GM21576 (cell line): Measurements from ENCODE around the gene TNNT1.
"Not testable (repeated sequence)": the region's sequence is repeated elsewhere in the genome, so short reads cannot be mapped to it uniquely, and the experiment has no call there.

ENCODE experiments used
- ATAC-seq: cut with Tn5 transposase; IDR thresholded peaks from one replicate; pipeline ENCODE4 v1.9.1; 2021; ENCODE audit warnings: mild to moderate bottlenecking, moderate library complexity; ENCODE audit not compliant: unreplicated experiment

TNNT1 gene

DNA sequence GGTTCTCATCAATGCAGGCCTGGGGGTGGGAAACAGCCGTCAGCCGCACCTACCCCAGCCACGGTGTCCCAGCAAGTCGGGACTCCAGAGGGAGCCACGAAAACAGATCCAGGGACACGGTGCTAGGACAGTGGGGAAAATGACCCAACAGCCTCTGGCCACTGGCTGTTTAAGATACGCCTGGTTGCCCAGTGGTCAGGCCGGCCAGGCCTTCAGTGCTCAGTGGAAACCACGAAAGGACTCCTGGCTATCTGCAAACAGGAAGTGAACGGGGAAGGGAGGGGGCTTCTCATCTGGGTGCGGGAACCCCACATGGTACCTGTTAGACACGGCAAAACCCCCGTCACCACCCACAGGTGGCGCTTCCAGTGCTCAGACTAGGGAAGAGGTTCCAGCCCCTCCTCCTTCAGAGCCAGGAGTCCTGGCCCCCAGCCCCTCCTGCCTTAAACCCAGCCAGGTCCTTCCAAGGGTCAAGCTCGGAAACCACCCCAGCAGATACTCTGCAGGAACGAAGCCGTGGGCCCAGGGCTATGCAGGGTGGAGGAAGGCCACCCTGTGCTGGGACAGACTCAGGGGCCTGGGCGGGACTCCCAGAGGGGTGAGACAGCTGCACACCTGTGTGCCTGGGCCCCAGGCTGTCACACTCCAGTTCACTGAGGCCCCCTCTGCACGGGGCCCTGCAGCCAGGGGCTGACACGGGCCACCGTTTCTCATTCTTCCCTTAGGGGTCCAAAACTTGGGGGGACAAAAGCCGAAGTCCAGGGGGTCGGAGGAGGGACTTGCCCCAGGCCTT, 36.0 kb downstream of the TNNT1 start:
- ATAC-seq: no peak

DNA sequence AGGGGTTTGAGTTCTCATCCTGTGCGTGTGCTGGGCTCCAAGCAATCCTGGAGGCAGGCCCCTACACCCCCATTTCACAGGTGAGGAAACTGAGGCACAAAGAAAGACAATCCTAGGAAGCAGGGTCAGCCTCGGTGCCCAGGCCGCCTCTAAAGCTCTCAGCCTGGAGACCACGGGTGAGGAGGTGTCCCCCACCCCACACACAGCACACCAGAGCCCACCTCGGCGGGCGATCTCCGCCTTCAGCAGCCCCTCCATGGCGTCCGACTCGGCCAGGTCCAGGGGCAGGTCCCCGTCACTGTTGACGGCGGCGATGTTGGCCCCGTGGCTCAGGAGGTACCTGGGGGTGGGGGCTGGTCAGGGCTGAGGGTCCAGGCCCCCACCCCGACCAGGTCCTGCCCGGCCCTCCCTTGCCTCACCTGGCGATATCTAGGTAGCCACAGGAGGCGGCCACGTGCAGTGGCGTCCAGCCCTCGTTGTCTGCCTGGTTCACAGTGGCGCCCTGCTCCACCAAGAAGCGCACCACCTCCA, 36.7 kb downstream of the TNNT1 start:
- ATAC-seq: no peak

DNA sequence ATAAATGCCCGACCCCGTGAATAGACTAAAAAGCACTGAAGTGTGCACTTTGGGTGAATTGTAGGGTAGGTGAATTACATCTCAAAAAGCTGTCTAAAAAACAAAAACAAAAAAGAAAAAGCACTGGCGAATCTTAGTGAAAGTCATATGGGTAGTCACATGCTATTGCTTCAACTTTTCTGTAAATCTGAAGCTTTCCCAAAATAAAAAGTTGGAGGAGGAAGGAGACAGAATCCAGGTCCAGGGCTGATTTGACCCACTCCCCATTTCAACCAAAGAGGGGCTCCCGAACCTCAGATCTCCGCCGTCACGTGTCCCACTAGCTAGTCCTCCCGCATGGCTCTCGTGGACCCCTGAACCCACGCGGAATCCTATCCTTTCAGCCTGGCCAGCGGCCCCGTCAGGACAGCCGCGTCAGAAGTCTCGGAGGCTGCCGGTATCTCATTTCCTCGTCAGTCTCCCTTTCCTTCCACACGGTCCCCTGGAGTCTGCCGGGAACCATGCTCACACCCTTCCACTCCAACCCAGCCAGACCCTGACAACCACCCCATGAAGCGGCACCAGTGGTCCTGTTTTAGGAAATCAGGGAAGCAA, 37.7 kb downstream of the TNNT1 start:
- ATAC-seq: no peak

DNA sequence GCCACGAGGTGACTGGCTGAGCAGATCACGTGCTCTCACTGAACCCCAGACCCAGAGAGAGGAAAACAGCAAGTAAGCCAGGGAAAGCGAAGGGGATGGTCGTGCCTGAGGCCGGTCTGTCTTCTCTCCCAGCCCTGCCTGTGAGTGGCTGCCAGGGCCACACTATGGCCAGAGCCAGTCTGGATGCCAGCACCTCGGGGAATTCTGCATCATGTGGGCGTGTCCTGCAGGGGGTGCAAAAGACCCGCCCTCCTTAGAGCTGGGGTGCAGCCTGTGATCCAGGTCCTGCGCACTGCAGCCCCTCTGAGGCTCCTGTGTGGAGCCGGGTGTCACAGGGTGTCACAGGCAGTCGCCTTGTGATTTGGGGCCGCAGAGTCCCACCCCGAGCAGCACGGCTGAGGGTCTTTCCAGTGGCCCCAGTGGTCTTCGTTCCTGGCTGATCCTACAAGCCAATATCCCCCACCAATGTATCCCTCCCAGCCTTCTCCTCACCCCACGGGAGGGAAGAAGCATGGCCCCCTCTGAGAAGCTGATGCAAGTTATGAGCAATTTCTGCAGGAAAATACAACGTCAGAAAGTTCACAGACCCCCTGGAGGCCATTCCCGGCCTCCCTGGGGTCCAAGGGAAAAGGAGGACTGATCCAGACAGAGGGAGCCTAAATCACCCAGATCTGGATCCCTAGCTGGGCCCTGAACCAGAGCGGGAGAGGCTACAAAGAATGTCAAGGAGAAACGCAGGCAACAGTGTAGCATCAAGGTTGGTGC, 39.3 kb downstream of the TNNT1 start:
- ATAC-seq: no peak

DNA sequence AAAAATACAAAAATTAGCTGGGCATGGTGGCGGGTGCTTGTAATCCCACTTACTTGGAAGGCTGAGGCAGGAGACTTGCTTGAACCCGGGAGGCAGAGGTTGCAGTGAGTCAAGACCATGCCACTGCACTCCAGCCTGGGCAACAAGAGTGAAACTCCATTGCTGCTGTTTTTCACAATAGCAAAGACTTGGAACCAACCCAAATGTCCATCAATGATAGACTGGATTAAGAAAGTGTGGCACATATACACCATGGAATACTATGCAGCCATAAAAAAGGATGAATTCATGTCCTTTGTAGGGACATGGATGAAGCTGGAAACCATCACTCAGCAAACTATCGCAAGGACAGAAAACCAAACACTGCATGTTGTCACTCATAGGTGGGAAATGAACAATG, 41.8 kb downstream of the TNNT1 start:
- not testable (repeated sequence) for ATAC-seq

DNA sequence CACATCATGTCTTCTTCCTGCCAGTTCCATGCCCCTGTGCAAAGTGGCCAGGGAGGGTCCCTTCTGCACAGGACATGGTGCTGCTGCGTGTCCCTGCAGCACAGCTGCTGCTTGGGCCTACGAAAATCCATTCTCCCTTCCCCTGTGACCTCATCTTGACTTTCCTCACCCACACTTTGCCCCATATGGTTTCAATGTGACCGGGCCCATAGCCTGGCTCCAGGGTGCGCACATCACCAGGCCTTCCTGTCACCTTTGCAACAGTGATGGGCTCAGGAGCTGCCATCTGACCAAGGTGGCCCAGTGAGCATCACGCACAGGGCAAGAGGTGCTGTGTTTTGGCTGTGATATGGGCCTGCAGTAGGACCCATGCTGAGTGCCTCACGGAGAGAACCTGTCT, 42.4 kb downstream of the TNNT1 start:
- no peak for ATAC-seq

DNA sequence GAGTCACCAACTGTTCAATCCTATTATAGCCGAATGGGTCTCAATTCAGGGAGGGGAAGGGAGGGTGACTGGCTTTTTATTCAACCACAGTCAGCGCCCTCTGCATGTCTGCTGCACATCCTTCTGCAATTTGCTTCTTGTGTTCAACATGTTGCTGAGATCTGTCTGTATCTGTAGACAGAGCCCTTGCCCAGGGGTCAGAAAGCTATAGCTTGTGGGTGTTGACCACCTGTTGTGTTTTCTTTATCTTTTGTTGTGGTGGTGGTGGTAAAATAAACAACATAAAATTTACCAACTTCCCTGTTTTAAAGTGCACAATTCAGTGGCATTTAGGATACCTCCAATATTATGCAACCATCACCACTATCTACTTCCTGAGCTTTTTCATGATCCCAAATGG, 43.8 kb downstream of the TNNT1 start:
- no peak for ATAC-seq

DNA sequence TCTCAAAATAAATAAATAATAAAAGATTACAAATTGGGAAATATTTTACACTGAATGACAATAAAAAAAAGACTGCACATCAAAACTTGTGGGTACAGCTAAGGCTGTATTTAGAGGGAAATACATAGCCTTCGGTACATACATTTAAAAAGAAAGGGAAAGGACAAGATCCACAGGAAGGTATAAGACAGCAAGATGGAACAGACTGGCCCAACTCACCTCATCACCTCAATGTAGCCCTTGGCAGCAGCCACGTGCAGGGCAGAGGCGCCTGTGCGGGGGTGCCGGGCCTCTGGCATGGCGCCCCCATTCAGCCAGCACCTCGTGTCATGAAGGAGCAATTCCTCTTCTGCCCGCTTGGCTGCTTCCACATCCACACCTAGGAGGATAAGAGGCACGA, 45.8 kb downstream of the TNNT1 start:
- ATAC-seq: no peak

DNA sequence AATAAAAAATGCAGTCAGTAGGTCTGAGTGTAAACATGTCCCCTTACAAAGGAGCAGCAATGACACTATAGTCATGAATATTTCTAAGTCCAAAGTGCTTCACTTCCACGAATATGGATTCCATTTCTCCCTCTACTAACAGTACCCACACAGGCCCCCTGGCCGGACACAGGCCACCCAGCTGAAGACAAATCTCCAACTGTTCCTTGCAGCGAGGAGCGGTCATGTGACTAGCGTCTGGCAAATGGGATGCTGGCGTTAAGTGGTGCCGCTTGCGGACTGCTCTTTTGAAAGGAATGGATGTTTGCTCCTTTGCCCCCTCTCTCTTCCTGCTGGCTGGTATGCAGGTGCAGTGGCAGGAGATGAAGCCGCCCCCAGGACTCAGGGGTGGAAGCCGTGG, 47.7 kb downstream of the TNNT1 start:
- ATAC-seq: no peak

DNA sequence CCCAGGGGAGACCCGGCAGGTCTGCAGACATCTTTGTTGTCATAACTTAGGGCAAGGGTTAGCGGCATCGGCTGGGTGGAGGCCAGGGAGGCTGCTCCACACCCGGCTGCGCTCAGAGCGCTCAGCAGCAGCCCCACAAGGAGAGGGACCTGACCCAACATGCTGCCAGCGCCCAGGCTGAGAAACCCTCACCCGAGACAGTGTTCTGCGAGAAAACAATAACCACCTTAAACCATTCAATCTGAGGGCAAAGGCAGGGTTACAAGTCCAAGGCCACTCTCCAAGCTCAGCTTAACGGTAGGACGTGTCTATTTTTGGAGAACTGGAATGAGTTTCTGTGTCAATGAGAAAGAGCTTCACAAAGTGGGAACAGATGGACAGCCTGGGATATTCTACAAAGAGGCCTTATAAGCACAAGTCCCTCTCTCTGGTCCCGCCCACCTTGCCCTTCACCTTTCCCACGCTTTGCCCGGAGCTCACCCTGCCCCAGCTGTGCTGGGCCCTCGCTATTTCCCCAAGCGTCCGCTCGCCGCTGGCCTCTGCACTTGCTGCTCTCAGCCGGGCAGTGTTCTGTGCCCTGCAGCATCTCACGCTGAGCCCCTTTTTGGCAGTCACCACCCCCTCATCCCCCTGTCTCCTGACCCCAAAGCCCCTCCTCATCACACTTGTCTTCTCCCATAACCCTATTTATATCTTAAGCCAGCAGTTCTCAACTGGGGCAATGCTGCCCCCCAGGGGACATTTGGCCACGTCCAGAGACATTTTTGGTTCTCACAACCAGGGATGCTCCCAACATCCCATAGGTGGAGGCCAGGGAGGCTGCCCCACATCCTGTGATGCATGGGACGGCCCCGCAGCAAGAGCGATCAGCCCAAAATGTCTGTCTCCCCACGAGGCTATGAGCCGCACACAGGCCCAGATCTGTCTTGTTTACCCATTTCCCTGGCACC, 49.2 kb downstream of the TNNT1 start:
- no peak for ATAC-seq

DNA sequence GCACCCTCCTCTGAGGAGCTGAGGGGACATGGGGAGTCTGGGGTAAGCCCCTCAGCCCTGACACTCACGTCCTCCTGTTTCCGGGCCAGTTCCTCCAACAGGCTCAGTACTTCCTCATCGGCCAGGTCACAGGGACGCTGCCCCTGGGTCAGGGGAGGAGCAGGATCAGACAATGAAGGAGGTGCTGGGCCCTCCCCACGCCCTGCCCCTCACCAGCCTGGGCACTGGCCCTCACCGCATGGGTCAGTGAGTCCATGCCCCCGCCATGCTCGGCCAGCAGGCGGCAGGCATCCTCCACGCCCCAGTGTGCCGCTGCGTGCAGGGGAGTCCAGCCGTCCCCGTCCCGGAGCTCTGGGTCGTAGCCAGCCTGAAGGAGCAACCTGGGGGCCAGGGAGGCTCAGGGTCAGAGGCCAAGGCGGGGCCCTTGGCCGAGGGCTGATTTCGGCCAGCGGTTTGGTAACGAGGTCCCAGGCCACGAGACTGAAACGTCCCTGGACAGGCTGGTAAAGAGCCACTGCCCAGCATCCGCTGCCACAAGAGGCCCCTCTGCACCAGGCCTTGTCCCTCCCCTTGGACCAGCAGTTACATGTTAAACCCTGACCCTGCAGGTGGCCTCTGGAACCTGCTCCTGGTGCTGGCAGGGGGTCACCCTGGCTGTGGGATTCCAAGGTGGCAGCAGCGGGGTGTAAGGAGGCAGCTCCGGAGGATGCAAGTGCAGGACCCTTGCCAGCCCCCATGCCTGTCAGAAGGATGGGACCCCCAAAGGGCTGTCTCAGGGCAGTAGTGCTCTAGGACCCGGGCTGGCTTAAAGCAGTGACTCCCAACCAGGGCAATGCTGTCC, 50.1 kb downstream of the TNNT1 start:
- ATAC-seq: no peak

DNA sequence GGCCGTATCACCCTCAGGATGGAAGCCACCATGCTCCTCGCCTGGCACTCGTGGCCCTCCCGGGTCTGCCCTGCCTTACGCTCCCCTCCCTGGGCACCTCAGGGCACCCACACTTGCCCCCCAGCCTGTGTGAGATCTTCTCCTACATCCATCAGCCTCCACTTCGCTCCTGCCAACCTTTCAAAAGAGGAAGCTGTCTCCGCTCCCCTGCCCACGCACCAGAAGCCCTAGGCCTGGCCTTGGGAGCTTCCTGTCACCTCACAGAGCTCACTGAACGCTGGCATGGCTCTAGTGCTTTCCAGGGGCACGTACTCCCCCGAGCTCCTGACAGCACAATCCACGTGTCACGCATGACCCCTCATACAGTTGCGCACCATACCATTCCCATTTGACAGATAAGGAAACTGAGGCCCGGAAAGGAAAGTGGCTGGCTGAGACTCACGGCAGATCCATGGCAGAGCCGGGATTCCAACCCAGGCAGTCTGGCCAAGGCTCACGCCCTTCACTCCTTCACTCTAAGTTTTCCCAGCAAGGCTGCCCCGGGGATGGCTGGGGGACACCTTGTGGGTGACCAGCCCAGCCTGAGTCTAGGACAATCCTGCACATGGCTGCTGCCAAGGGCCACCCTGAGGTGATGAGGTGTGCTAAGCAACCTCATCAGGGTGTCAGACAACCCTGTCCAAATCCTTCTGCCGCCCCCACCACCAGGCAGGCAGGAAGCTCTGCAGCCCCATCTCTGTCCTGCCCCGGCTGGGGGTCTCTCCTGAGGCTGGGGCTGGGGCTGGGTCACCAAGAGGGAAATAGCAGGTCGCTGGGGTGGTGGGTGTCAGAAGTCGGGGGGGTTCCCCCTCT, 50.9 kb downstream of the TNNT1 start:
- no peak for ATAC-seq

DNA sequence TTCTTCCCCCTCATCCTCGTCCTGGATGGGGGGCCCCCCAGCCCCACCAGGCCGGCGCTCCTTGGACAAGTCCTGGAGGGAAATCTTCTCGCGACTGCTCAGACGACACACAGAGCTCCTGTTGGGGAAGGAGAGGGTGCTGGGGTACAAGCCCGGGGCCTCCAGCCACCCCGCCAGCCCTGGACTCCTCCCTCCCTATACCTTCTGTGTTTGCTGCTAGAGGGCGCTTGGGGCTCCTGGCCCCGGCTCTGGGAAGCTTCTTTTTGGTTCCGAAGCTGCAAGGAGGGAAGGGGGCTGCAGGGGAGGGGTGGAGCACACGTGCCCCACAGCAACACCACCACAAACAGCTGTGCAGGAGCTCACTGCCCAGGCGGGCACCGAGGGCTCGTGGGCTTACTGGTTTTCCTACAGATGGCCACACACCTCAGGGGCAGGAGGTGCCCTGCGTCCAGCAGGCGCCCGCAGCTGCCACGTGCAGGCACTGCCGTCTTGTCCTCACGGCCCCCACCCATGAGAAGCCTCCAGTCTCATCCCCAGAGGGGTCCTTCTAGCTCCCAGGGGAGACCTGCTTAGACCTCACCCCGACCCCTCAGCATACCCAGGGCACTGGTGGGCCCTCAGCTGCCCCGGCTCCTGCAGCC, 52.8 kb downstream of the TNNT1 start:
- no peak for ATAC-seq

DNA sequence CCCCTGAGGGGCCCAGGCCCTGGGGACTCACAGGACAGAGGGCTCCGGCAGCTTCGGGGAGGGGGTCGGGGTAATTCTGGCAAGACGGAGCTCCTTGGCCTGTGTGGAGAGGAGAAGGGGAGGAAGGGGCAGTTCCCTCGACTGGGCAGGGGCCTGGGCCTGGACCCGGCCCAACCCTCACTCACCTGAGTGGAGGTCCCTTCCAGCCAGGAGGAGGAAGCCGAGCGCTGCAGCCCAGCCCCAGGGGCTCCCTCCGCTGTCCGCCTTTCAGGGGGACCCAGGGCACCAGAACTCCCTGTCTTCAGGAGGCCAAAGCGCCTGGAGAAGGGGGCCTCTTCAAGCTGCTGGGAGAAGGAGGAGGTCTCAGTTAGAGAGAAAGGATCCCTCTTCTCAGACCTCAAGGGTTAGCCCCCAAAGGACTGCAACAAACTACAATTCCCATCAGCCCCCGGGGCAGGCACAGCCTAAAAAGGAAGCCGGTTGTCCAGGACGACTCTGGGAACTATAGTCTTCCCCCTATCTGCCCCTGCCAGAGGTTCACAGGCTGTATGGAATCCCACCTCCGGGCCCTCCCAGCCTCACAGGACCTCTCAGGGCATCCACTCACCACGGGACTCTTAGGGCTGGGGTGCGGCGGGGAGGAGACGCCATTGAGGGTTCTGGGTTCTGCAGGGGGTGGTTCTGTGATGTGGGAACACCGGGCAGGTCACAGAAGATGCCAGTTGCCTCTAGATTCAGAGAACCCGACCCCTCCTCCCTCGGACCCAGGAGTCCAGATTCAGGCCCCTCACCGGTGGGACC, 53.5 kb downstream of the TNNT1 start:
- ATAC-seq: no peak

DNA sequence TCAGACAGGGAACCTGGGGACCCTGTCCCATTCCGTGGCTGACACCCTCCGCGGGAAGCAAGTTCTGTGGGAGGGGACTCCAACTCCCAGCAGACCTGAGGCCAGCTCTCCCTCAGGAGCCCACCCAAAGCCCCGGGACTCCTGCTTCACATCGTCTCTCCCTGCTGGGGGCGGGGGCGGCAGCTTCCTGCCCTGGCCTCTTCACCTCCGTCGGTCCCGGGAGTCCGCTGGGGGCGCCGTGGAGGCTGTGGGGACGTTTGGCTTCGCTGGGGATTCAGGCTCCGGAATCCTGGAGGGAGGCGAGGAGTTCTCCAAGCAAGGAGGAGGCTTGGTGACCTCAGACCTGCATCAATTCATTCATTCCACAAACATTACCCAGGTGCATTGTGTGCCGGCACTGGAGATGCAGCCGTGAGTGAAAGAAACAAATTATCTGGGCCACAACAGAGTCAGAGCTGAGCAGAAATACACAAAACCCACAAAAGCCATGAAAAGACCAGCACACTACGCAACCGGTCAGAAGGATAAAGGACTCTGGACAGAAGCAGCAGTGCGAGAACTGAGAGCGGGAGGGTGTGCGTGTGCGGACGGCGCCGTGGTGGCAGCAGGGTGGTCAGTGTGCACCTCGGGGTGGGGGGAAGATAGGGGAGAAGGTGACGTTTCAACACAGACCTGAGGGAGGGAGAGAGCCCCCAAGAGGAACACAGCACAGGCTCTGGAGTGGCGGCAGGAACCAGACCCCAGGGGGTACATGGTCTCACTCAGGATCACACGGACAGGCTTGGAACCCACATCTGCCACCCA, 54.3 kb downstream of the TNNT1 start:
- no peak for ATAC-seq

DNA sequence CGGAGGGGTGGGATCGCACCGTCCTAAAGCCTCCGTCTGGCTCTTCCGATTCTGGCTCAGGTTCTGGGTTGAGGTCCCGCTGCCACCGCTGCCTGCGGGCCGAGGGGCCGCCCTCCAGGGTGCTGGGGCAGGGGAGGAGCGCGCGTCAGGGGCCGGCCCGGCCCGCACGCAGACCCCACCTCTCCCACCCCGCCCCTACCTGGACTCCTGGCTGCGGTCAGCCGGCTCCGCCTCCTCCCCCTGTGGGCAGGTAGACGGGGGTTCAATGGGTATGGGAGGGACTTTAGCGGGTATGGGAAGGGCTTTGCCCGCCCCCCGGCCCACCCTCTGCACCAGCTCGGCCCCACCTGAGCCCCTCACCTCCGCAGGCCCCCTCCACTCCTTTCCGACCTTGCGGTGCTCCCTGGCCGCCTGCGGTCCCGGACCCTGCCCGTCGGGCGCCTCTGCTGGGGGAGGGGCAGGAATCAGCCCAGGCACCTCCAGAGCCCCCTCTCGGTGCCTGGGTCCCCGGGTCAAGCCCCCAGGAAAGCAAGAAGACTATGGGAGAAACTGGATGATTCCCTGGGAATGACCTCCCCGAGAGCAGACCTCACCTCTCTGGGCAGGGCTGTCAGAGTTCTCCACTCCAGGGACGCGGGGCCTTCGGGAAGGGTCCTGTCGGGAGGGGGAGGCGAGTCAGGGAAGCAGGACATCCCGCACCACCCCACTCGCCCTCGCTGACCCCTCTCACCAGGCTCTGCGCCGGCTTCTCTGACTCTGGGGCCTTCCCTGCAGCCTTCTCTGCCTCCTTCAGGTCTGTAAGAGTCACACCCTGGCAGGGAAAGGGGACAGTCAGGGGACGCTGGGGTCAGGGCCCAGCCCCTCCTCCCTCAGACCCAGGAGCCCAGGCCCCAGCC, 56.3 kb downstream of the TNNT1 start:
- ATAC-seq: no peak
